RWPE2 (cell line): ENCODE results near the gene BHLHE23.

Source experiments
- ATAC-seq: fragments of 200-7000 bp; cut with Tn5 transposase; 3 replicates; pipeline ENCODE4 v1.9.1; 2021; ENCODE audit warnings: low read depth
- DNase-seq: peaks from one replicate; pipeline ENCODE4 v3.0.0-alpha.2; 2020; ENCODE audit warnings: low spot score
- H3K27ac ChIP-seq: fragments of 450-650 bp; 2 replicates; pipeline ENCODE4 v1.5.1; 2017; ENCODE audit warnings: mild to moderate bottlenecking; ENCODE audit not compliant: poor library complexity, severe bottlenecking
- H3K27me3 ChIP-seq: fragments of 250-450 bp; sonication (Bioruptor Pico); 2 replicates; pipeline ENCODE4 v1.5.1; 2021; ENCODE audit warnings: mild to moderate bottlenecking, moderate library complexity; ENCODE audit not compliant: insufficient read depth, poor library complexity, severe bottlenecking
- H3K36me3 ChIP-seq: fragments of 250-450 bp; sonication (Bioruptor Pico); 2 replicates; pipeline ENCODE4 v1.5.1; 2020; ENCODE audit warnings: low read depth, mild to moderate bottlenecking, moderate library complexity
- H3K4me1 ChIP-seq: fragments of 250-450 bp; sonication (Bioruptor Pico); 2 replicates; pipeline ENCODE4 v1.5.1; 2021; ENCODE audit warnings: mild to moderate bottlenecking, moderate library complexity; ENCODE audit not compliant: insufficient read depth, poor library complexity, severe bottlenecking
- H3K4me3 ChIP-seq: fragments of 250-450 bp; sonication (Bioruptor Pico); 2 replicates; pipeline ENCODE4 v1.5.1; 2021; ENCODE audit warnings: mild to moderate bottlenecking, moderate library complexity; ENCODE audit not compliant: severe bottlenecking
- H3K9me3 ChIP-seq: fragments of 250-450 bp; sonication (Bioruptor Pico); 2 replicates; pipeline ENCODE4 v1.5.1; 2021; ENCODE audit warnings: mild to moderate bottlenecking, moderate library complexity; ENCODE audit not compliant: severe bottlenecking
- CTCF ChIP-seq: fragments of 450-650 bp; IDR thresholded peaks from one replicate; pipeline ENCODE4 v1.5.1; 2017; ENCODE audit warnings: mild to moderate bottlenecking, moderate library complexity; ENCODE audit not compliant: poor library complexity, severe bottlenecking

Gene BHLHE23

GRCh38 chr20:62965363-62965771, 41.4 kb downstream of the BHLHE23 start:
- H3K9me3 ChIP-seq, result no peaks in the 10 kb centered on the region
- no peak overlapping the region for H3K27ac ChIP-seq
- no peak overlapping the region for H3K4me3 ChIP-seq
- peaks cover 7% of the 10 kb centered on the region for H3K4me1 ChIP-seq
- no peaks in the 10 kb centered on the region for H3K36me3 ChIP-seq
- peak; percentile 86 for DNase-seq
- ATAC-seq, result no peak
- H3K27me3 ChIP-seq, result peaks cover 30% of the 10 kb centered on the region
- no peak for TF ChIP-seq CTCF

DNA sequence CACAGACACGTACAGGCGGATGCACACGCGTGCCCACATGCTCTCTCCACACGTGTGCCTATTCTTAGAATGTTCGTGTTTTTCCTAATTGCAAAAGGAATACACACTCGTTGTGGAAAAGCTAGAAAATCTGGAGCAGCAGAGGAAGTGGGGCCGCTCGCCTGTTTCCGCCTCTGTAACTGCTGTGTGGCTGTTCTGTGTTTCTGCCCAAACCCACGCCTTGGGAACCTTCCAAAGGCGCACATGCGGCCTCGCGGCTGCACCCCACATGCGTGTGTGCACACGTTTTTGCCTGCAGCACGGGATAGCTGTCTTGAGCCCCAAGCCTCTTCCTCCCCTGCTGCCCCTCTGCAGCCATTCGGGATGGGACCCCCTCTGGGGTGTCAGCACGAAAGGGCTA, 42.1 kb downstream of the BHLHE23 start:
- H3K4me3 ChIP-seq, result no peak overlapping the region
- DNase-seq (no peak), ATAC-seq (no peak)
- TF ChIP-seq CTCF, result no peak
- H3K36me3 ChIP-seq, result no peaks in the 10 kb centered on the region
- no peaks in the 10 kb centered on the region for H3K9me3 ChIP-seq
- H3K27me3 ChIP-seq, result peaks cover 25% of the 10 kb centered on the region
- no peak overlapping the region for H3K27ac ChIP-seq
- H3K4me1 ChIP-seq, result peaks cover 7% of the 10 kb centered on the region

DNA sequence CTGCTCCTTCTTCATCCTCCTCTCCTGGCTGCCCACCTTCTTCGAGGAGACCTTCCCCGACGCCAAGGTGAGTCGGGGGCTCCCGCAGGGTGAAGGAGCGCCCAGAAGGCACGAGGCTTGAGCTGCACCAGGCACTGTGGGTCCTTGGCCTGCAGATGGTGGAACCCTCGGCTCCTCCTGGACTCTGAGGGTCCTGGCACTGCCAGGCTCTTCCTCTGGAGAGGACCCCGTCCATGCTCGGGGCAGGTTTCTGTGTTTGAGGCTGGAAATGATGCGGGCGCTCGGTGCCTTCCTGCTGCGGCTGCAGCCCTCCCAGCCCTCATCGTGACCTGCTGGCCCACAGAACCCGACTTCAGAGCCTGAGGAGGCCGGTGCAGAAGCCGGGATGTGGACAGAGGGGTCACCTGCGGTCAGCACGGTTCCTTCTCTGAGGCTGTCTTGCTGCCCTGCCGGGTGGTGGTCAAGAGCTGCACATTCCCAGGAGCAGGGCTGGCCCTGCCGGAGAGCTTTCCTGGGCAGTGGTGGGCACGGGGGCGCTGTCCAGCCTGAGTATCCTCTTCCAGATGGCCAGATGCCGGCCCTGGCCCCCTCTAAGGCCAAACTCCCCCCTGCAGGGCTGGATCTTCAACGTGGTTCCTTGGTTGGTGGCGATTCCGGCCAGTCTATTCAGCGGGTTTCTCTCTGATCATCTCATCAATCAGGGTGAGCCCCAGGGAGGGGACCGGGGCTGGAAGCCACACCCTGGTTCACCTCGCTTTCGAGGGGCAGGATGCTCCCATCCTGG, 43.0 kb downstream of the BHLHE23 start:
- no peak overlapping the region for H3K27ac ChIP-seq
- peaks cover 16% of the 10 kb centered on the region for H3K27me3 ChIP-seq
- H3K4me1 ChIP-seq, result peaks cover 7% of the 10 kb centered on the region
- H3K9me3 ChIP-seq, result no peaks in the 10 kb centered on the region
- no peak overlapping the region for H3K4me3 ChIP-seq
- H3K36me3 ChIP-seq, result no peaks in the 10 kb centered on the region
- ATAC-seq, result no peak
- no peak for DNase-seq
- no peak for TF ChIP-seq CTCF

DNA sequence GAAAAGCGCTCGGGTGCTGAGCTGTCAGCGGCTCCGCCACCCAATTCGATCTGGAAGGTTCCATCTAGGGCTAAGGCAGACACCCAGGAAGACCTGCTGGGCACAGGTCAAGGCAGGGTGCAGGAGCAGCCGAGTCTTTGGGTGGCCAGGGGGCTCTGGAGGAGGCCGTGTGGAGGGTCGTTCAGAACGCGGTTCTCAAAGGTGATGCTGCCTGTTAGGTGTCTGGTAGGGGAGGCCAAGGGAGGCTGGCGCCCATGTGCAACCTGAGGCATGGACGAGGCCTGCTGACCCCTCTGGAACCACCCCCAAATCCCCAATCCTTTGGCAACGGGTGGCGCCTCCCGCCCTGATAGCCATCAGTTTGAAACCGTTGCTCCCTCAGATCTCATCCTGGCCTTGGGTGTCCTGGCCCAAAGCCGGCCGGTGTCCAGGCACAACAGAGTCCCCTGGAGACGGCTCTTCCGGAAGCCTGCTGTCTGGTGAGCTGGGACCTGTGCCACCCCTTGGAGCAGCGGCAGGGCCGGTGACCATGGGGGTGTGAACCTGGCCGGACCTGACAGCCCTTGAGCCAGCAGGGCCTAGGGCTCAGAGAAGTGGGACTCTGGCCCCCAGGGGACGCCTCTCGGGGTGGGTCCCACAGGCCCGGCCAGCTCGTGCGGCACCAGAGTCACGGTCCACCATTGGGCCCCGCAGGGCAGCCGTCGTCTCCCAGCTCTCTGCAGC, 43.7 kb downstream of the BHLHE23 start:
- peaks cover 7% of the 10 kb centered on the region for H3K4me1 ChIP-seq
- H3K27ac ChIP-seq, result no peak overlapping the region
- DNase-seq, result no peak
- no peaks in the 10 kb centered on the region for H3K36me3 ChIP-seq
- H3K27me3 ChIP-seq, result peaks cover 9% of the 10 kb centered on the region
- no peak overlapping the region for H3K4me3 ChIP-seq
- no peak for ATAC-seq
- TF ChIP-seq CTCF, result no peak
- no peaks in the 10 kb centered on the region for H3K9me3 ChIP-seq
